ENCODE data around the gene CLK3. TPM values are rescaled to one million over a fixed set of nuclear protein-coding genes. Genes with fewer than 3 reads are reported as not detected.

The CLK3 gene
- total and polyA plus RNA-seq, 2 of the 13 experiments (the other 11 are each of a cell fraction or from before 2014, with no cell fraction given), result 41.5 to 82.0 TPM

DNA sequence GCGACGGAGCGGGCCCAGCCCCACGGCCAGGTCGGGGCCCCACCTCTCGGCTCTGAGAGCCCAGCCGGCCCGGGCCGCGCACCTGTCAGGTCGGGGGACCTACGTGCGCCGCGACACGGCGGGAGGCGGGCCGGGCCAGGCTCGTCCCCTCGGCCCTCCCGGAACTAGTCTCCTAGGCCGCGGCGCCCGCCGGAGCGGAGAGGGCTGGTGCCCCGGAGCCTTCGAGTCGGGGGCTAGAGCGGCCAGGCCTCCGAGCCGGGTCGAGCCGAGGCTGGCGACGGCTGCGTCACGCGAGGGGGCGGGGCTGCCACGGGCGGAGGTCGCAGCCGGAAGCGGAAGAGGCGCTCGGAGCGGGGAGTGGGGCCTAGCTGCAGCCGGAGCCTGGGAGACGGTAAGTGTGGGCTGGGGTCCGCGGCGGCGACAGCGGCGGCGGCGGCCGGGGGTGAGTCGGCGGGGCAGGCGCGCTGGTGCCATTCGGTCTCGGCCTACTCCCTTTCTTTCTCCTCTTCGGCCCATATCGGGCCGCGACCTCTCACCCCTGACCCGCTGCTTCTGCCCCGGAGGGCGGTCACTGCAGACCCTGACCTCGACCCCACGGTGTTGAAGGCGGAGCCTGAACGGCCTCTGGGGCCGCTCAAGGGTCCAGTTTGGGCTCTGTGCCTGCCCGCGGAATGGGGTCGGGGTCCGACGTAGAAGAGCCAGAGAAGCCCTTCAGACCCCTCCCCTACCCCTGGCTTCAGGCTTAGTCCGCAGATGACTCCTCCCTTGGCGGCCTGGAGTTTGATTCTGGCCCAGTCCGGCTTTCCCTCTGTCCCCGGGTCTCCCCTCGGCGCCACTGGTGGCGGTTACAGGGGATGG is at the start of gene CLK3 (continued):
- TF ChIP-seq, protein P1, sequence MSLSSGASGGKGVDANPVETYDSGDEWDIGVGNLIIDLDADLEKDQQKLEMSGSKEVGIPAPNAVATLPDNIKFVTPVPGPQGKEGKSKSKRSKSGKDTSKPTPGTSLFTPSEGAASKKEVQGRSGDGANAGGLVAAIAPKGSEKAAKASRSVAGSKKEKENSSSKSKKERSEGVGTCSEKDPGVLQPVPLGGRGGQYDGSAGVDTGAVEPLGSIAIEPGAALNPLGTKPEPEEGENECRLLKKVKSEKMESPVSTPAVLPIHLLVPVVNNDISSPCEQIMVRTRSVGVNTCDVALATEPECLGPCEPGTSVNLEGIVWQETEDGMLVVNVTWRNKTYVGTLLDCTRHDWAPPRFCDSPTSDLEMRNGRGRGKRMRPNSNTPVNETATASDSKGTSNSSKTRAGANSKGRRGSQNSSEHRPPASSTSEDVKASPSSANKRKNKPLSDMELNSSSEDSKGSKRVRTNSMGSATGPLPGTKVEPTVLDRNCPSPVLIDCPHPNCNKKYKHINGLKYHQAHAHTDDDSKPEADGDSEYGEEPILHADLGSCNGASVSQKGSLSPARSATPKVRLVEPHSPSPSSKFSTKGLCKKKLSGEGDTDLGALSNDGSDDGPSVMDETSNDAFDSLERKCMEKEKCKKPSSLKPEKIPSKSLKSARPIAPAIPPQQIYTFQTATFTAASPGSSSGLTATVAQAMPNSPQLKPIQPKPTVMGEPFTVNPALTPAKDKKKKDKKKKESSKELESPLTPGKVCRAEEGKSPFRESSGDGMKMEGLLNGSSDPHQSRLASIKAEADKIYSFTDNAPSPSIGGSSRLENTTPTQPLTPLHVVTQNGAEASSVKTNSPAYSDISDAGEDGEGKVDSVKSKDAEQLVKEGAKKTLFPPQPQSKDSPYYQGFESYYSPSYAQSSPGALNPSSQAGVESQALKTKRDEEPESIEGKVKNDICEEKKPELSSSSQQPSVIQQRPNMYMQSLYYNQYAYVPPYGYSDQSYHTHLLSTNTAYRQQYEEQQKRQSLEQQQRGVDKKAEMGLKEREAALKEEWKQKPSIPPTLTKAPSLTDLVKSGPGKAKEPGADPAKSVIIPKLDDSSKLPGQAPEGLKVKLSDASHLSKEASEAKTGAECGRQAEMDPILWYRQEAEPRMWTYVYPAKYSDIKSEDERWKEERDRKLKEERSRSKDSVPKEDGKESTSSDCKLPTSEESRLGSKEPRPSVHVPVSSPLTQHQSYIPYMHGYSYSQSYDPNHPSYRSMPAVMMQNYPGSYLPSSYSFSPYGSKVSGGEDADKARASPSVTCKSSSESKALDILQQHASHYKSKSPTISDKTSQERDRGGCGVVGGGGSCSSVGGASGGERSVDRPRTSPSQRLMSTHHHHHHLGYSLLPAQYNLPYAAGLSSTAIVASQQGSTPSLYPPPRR (CRISPR knock-in tag; IDR thresholded peaks at IDR 0.05; ENCODE audit: borderline replicate concordance), result peak; percentile 17; the same call in 1 of the 2 replicates
- TF ChIP-seq ZNF546 (CRISPR knock-in tag; conservative IDR thresholded peaks at IDR 0.05) (no peak), ELF1 (CRISPR knock-in tag; IDR thresholded peaks at IDR 0.05) (peak; percentile 82), ARNT2 (CRISPR knock-in tag; IDR thresholded peaks at IDR 0.05; ENCODE audit: low read depth) (peak; percentile 96), SMYD3 (CRISPR knock-in tag; IDR thresholded peaks at IDR 0.05) (peak; percentile 82; the same call in 1 of the 2 replicates), ARHGAP35 (CRISPR knock-in tag; IDR thresholded peaks at IDR 0.05; ENCODE audit: borderline replicate concordance) (peak; percentile 25; the same call in 1 of the 2 replicates), ZNF530 (CRISPR knock-in tag; IDR thresholded peaks at IDR 0.05; ENCODE audit: low read depth) (0 out of 2 replicates have a peak, but pooled peaks have one; percentile 56), ZNF180 (CRISPR knock-in tag; IDR thresholded peaks at IDR 0.05; ENCODE audit: borderline replicate concordance, low read depth) (no peak)
- TF ChIP-seq, protein P2, sequence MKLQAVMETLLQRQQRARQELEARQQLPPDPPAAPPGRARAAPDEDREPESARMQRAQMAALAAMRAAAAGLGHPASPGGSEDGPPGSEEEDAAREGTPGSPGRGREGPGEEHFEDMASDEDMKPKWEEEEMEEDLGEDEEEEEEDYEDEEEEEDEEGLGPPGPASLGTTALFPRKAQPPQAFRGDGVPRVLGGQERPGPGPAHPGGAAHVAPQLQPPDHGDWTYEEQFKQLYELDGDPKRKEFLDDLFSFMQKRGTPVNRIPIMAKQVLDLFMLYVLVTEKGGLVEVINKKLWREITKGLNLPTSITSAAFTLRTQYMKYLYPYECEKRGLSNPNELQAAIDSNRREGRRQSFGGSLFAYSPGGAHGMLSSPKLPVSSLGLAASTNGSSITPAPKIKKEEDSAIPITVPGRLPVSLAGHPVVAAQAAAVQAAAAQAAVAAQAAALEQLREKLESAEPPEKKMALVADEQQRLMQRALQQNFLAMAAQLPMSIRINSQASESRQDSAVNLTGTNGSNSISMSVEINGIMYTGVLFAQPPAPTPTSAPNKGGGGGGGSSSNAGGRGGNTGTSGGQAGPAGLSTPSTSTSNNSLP (IDR thresholded peaks at IDR 0.05; ENCODE audit: low read depth, low read length), result no peak
- TF ChIP-seq, protein P3, sequence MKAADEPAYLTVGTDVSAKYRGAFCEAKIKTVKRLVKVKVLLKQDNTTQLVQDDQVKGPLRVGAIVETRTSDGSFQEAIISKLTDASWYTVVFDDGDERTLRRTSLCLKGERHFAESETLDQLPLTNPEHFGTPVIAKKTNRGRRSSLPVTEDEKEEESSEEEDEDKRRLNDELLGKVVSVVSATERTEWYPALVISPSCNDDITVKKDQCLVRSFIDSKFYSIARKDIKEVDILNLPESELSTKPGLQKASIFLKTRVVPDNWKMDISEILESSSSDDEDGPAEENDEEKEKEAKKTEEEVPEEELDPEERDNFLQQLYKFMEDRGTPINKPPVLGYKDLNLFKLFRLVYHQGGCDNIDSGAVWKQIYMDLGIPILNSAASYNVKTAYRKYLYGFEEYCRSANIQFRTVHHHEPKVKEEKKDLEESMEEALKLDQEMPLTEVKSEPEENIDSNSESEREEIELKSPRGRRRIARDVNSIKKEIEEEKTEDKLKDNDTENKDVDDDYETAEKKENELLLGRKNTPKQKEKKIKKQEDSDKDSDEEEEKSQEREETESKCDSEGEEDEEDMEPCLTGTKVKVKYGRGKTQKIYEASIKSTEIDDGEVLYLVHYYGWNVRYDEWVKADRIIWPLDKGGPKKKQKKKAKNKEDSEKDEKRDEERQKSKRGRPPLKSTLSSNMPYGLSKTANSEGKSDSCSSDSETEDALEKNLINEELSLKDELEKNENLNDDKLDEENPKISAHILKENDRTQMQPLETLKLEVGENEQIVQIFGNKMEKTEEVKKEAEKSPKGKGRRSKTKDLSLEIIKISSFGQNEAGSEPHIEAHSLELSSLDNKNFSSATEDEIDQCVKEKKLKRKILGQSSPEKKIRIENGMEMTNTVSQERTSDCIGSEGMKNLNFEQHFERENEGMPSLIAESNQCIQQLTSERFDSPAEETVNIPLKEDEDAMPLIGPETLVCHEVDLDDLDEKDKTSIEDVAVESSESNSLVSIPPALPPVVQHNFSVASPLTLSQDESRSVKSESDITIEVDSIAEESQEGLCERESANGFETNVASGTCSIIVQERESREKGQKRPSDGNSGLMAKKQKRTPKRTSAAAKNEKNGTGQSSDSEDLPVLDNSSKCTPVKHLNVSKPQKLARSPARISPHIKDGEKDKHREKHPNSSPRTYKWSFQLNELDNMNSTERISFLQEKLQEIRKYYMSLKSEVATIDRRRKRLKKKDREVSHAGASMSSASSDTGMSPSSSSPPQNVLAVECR (CRISPR knock-in tag; IDR thresholded peaks at IDR 0.05; ENCODE audit: borderline replicate concordance), result peak; percentile 94; the same call in 1 of the 2 replicates
- TF ChIP-seq, protein P4, sequence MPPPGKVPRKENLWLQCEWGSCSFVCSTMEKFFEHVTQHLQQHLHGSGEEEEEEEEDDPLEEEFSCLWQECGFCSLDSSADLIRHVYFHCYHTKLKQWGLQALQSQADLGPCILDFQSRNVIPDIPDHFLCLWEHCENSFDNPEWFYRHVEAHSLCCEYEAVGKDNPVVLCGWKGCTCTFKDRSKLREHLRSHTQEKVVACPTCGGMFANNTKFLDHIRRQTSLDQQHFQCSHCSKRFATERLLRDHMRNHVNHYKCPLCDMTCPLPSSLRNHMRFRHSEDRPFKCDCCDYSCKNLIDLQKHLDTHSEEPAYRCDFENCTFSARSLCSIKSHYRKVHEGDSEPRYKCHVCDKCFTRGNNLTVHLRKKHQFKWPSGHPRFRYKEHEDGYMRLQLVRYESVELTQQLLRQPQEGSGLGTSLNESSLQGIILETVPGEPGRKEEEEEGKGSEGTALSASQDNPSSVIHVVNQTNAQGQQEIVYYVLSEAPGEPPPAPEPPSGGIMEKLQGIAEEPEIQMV (CRISPR knock-in tag; IDR thresholded peaks at IDR 0.05; ENCODE audit: low read depth), result peak; percentile 87
- TF ChIP-seq, protein P5, sequence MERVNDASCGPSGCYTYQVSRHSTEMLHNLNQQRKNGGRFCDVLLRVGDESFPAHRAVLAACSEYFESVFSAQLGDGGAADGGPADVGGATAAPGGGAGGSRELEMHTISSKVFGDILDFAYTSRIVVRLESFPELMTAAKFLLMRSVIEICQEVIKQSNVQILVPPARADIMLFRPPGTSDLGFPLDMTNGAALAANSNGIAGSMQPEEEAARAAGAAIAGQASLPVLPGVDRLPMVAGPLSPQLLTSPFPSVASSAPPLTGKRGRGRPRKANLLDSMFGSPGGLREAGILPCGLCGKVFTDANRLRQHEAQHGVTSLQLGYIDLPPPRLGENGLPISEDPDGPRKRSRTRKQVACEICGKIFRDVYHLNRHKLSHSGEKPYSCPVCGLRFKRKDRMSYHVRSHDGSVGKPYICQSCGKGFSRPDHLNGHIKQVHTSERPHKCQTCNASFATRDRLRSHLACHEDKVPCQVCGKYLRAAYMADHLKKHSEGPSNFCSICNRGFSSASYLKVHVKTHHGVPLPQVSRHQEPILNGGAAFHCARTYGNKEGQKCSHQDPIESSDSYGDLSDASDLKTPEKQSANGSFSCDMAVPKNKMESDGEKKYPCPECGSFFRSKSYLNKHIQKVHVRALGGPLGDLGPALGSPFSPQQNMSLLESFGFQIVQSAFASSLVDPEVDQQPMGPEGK (CRISPR knock-in tag; IDR thresholded peaks at IDR 0.05), result peak; percentile 69
